ENCODE results near the gene PCAT7.

Gene PCAT7

DNA sequence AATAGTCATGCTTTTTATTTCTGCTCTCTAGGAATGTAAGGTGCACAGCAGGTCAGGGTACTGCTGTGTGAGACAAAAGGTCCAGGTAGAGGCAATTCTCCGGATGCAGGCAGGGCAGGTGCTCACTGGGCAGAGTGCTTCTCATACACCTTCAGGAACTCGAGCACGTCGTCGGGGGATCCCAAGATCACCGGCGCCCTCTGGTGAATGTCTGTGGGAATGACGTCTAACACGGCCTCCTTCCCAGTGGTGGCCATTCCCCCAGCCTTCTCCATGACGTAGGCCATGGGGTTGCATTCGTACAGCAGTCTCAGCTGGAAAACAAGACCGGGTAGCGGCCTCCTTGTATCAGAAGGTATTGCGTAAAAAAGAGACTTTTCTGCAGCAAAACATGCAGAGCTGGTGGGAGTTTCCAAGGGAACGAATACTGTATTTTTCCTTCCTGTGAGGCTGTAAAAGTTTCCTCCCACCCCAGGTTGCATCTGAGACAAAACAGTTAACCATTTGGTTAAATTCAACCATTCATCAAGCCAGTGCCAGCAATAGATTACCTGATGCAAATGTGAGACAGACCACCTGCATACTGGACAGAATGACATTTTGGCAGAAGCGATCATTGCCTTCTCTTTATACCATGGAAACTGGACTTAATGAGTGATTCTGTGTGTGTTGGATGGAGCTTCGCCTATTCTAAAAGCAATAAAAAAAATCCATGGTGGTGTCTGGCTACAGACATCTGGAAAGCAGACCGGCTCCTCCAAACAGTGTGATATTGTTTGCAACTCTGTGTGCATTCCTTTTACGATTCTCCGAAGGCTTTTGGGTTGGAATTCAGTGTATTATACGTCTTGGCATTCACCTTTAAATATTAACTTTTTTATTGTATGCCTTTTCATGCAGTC lies 48.6 kb downstream of the PCAT7 start:
- peak; percentile 86 for DNase-seq (ENCODE audit: low spot score)

DNA sequence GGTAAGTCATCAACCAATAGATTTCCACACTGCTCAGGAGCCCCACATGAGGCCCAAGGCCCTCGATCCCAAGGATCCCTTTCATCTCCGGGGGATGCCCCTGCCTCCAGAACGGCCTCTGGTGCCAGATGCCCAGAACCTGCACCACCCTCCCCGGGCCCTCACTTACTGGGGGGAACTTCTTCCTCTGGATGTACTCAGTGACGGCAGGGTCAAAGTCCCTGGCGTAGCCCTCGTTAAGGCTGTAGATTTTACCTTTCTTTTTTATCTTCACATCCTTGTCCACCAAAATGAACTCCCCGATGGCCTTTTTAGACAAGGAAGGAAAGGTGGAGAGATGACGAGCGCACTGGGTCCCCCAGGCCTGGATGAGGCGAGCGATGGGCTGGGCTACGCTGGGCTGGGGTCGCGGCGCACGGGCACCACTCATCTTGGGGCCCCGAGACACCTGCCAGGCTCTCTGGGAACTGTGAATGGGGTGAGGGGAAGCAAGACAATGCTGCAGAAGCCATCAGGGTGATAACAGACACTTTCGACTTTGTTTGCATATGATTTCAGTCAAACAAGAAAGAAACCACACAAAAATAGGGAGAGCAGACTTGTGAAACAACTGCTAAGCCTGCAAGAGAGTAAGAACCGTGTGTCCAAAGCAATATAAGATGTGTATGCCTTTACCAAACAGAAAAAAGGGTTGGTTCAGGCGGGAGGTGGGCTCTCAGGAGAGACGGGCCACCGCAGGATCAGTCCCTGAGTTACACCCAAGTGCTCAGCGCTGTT lies 52.0 kb downstream of the PCAT7 start:
- no peak for DNase-seq (ENCODE audit: low spot score)

GRCh38 chr9:94607423-94607691 lies 52.5 kb downstream of the PCAT7 start:
- no peak for DNase-seq (ENCODE audit: low spot score)

- DNase-seq (ENCODE audit: low spot score), result no peak
Observed at GRCh38 chr9:94610181-94610606, 55.3 kb downstream of the PCAT7 start.

GRCh38 chr9:94611638-94612068 lies 56.8 kb downstream of the PCAT7 start:
- no peak for DNase-seq (ENCODE audit: low spot score)

DNA sequence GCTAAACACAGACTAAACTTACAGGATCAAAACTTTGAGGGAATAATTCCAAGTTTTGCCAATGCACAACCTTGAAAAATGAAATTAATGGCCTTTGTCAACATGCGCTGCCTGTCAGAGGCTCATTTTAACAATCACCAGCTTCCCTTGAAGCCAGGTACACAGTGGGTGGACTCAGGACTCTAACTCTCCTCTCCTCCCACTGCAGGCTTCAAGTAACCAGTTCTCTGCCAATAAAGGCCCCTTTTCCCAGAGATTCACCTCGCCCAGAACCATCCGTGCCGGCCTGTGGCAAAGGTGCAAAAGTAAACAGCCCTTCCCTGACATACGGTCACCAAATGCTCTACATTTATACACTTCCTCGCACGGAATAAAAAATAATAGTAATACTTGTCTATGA lies 57.2 kb downstream of the PCAT7 start:
- DNase-seq (ENCODE audit: low spot score), result no peak

DNA sequence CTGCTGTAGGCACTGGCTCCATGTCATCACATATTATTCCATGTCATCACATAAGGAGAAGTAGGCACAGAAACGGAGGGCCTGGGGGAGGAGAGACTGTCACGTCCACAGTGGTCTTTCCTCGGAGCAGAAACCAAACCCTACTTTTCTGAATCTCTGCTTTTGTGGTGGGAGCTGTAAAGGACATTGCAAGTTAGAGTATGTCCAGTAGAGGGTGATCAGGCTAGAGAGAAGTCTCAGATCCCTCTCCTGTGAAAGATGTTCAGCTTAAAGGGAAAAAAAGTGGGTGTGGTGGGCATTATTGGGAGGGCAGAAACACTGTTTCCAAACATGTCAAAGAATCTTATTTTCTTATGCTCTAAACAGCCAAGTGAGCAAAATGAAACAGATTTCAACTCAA lies 58.1 kb downstream of the PCAT7 start:
- no peak for DNase-seq (ENCODE audit: low spot score)

- DNase-seq (ENCODE audit: low spot score), result no peak
Observed at GRCh38 chr9:94619026-94619425, 64.1 kb downstream of the PCAT7 start.
